Muscle of back (tissue), 11 donors: ENCODE data around the gene DNAH10. TPM values are rescaled to one million over a fixed set of nuclear protein-coding genes. Genes with fewer than 3 reads are reported as not detected.

Source experiments
- DNase-seq, 3 donors: peaks; one replicate each; pipeline versions ENCODE4 v3.0.0 to v3.0.0-alpha.2; 2013
- polyA plus RNA-seq, 10 donors: library from polyadenylated mRNA; unstranded; fragments of 120-200 nt; gene quantifications; one replicate each; pipeline ENCODE4 v1.2.1, GENCODE V29; 2013; ENCODE audit not compliant: insufficient read length in 10 of 10

DNAH10 gene
- polyA plus RNA-seq, 10 donors, result 0.76 to 8.6 (median 1.3) TPM

- DNase-seq, result no peak
Observed at GRCh38 chr12:123966596-123966995, 204.5 kb downstream of the DNAH10 start.

DNA sequence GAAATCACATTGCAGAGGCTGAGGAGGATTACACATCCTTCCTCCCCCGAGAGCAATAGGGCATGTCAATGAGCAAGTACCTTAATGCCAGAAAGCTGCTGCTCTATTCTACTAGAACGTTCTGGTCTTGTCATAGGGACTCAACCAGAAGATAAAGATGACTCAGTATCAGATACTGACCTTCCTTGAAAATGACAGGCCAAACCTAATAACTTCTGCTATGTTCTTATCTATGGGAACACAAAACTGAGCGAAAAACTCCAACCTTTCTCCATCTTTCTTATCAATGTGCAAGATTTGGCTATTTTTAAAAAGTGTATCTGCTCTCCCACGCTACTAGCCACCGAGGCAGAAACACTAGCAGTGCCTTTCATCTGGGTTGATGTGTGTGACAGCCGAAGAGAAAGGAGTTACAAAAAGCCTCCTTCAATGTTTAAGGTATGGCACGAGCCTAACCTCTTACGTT, 205.1 kb downstream of the DNAH10 start:
- DNase-seq, result no peak

DNA sequence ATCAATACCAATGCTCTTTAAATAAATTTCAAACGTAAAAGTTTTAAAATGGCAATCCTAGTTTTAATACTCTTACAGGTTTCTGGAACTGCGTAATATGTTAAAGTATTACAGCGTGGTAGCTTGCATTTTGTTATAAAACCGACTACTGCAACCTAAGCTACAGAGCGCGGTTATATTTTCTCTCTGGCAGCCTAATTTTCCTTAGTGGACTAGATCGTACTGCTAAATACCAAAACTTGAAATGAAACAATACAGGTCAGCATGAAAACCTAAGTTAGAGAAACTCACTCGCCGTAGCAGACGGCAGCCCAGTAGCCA, 209.3 kb downstream of the DNAH10 start:
- DNase-seq, result no peak

- peak in 2 of 3 donors; percentile 24 to 68 for DNase-seq
Observed at GRCh38 chr12:123971770-123972456, 209.8 kb downstream of the DNAH10 start.

DNA sequence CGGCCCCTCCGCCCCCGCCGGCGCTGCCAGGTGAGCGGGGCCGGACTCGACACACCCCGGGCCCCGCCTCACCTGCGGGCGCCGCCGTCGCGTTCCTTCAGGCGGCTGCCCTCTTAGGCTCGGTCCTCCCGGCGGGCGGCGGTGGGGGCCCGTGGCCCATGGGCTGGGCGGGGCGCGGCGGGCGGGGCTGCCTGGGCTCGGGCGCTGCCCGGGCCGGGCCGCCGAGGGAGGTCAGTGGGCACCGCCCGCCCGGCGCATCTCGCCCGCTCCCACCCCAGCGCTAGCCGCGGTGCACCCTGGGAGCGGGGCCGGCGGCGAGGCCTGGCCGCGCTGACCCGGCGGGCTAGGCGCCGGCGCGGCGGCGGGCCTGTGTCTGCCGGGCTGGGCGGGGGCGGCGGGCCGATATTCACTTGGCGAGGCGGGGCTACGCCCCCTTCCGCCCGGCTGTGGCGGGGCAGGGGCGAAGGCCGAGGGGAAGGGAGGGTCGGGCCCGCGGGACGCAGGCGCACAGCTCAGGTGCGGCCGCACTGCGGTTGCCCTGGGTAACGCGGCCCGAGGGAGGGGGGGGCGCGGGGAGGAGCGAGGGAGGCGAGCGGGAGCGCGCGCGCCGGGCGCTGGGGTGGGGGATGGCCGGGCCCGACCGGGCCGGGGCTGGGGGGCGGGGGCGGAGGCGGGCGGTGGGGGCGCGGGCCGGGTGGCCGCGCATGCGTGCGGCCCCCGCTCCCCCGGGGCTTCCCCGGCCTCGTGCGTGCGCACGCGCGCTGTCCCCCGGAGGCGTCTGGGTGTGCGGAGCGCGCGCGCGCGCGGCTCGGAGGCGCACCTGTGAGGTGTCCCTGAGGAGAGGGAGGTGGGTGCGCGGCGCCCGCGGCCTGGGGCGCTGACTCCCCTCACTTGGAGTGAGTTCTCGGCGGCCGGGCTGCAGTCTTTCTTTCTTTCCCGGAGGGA, 210.6 kb downstream of the DNAH10 start, which contains the start of the genes CCDC92 and ZNF664:
Gene CCDC92 (minus strand): TSS at position 375 of the 945 bp plus-strand sequence. CDS start 28,526 bp downstream, outside the sequence.
Gene ZNF664 (plus strand): TSS at position 759 of the 945 bp plus-strand sequence. CDS start 38,930 bp downstream, outside the sequence.
- DNase-seq, result peak; percentile 91 to 96 (median 93)

GRCh38 chr12:123973552-123974341, 211.6 kb downstream of the DNAH10 start:
- DNase-seq, result peak in 2 of 3 donors; percentile 28 to 59

GRCh38 chr12:123976227-123976826, 214.2 kb downstream of the DNAH10 start:
- no peak for DNase-seq

GRCh38 chr12:123979566-123979965, 217.5 kb downstream of the DNAH10 start:
- DNase-seq, result no peak

DNA sequence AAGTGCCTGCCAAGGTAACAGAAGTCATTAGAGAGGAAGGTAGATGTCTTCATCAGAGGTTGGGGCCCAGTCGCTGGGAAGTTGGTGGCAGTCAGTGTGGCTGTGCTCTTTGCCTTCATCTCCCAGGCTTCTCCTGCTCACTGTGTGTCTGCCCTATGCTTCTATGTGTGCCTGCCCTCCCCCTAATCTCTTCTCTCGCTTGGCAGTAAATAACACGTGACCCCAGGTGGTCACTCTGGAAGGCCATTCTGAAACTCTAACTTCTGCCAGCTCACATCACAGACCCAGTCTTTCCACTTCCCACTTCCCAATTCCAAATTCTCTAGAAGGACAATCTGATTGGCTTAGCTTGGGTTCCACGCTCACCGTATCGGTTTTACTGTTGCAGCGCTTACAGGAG, 220.2 kb downstream of the DNAH10 start:
- no peak for DNase-seq

DNA sequence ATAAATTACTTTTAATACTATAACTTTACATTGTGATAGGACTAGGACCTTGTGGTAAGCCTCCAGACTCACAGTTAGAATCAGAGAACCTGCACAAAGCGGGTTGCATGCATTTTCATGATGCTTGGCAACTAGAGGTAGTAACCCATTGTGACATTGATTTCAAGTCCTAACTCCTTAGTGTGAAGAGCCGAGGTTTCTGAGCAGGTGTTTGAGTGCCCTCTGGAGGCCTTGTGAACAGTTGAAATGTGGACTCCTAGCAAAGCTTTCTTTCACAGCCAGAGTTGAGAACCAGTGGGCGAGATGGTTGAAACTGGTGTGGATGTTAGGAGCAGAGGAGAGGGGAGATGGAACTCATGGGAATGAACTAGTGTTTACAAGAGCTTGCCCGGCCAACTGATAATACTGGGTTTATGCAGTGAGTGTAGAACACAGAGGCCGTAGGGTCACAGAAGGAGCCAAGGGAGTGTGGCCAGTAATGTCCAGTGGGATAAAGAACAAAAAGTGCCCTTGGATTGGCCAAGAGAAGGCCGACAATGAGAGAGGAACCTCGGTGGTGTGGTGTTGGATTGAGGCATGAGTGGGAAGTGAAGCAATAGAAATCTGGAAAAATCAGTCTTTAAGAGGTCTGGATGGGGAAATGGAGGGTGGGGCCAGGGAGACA, 221.9 kb downstream of the DNAH10 start:
- peak in 2 of 3 donors; percentile 44 to 45 for DNase-seq

DNA sequence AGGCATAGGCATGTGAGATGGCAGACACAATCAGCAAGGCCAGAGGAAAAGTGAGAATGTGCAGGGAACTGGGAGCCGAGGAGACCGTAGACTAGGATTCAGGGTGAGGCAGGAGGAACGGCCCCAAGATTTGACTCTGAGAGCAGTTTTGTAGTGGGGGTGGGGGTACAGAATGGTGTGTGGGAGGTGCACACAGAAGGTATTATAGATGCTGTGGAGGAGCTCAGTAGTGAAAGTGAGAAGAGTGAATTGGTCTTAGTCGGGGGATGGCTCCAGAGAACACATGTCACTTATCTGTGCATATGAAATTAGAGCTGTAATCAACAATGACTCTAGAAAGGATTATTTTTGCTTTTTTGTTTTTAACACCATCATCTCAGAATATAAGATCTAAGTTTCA, 222.8 kb downstream of the DNAH10 start:
- DNase-seq, result no peak

Other genes with a start within 250 kb of the DNAH10 start
- 10 to 100 TPM; 27.0 to 36.1 (median 28.9) TPM for gene RILPL1, start 228.6 kb upstream of the DNAH10 start, polyA plus RNA-seq
- gene TMED2, start 177.7 kb upstream of the DNAH10 start, polyA plus RNA-seq, result 100 to 1,000 TPM; 143 to 192 (median 161) TPM
- 10 to 100 TPM; 10.2 to 26.7 (median 15.9) TPM for gene DDX55, start 160.2 kb upstream of the DNAH10 start, polyA plus RNA-seq
- gene EIF2B1, start 128.6 kb upstream of the DNAH10 start, polyA plus RNA-seq, result 10 to 100 TPM; 41.8 to 55.1 (median 48.4) TPM
- 10 to 100 TPM; 22.1 to 35.2 (median 25.5) TPM for gene GTF2H3, start 128.5 kb upstream of the DNAH10 start, polyA plus RNA-seq
- 10 to 100 TPM in 2 of 10 donors, 1 to 10 TPM in 8; 5.9 to 11.0 (median 8.2) TPM for gene TCTN2, start 91.2 kb upstream of the DNAH10 start, polyA plus RNA-seq
- gene ATP6V0A2, start 49.9 kb upstream of the DNAH10 start, polyA plus RNA-seq, result 10 to 100 TPM; 11.2 to 21.7 (median 14.5) TPM
- 10 to 100 TPM; 22.5 to 30.0 (median 27.6) TPM for gene CCDC92, start 210.5 kb downstream of the DNAH10 start, polyA plus RNA-seq
- 10 to 100 TPM; 35.2 to 55.0 (median 45.5) TPM for gene ZNF664, start 210.9 kb downstream of the DNAH10 start, polyA plus RNA-seq